ENCODE results near the gene INS. TPM values are rescaled to one million over a fixed set of nuclear protein-coding genes. Genes with fewer than 3 reads are reported as not detected.
A peak's percentile ranks its signal among the peaks of the same experiment; 100 is the strongest.

Gene INS
- total and polyA plus RNA-seq, 2 of the 13 experiments (the other 11 are each of a cell fraction or from before 2014, with no cell fraction given): not detected

- peak; percentile 24 for TF ChIP-seq NCOA5 (CRISPR knock-in tag; IDR thresholded peaks at IDR 0.05)
- TF ChIP-seq FOXP4 (CRISPR knock-in tag; IDR thresholded peaks at IDR 0.05): no peak
- TF ChIP-seq JUN (CRISPR knock-in tag; IDR thresholded peaks at IDR 0.05): no peak
- peak; percentile 27; the same call in 1 of the 2 replicates for TF ChIP-seq KDM2A (CRISPR knock-in tag; IDR thresholded peaks at IDR 0.05; ENCODE audit: borderline replicate concordance, low read depth)
- TF ChIP-seq SALL1 (CRISPR knock-in tag; IDR thresholded peaks at IDR 0.05): peak; percentile 37
- peak; percentile 89 for TF ChIP-seq HNRNPH1 (optimal IDR thresholded peaks at IDR 0.05; ENCODE audit: low read depth, low read length)
- no peak for TF ChIP-seq ZFP36L2 (CRISPR knock-in tag; IDR thresholded peaks at IDR 0.05)
- TF ChIP-seq ZNF75D (CRISPR knock-in tag; IDR thresholded peaks at IDR 0.05; ENCODE audit: borderline replicate concordance): no peak
- 0 out of 2 replicates have a peak, but pooled peaks have one; percentile 77 for TF ChIP-seq ZNF615 (CRISPR knock-in tag; IDR thresholded peaks at IDR 0.05; ENCODE audit: borderline replicate concordance)
- no peak for TF ChIP-seq NFYB (CRISPR knock-in tag; IDR thresholded peaks at IDR 0.05)
- TF ChIP-seq ZNF510 (CRISPR knock-in tag; IDR thresholded peaks at IDR 0.05; ENCODE audit: low read depth): 0 out of 2 replicates have a peak, but pooled peaks have one; percentile 23
- peak; percentile 23 for TF ChIP-seq IKZF4 (CRISPR knock-in tag; IDR thresholded peaks at IDR 0.05; ENCODE audit: borderline replicate concordance, low read depth, not compliant biosample characterization)
- no peak; the same call in 1 of the 2 replicates for TF ChIP-seq ZNF710 (CRISPR knock-in tag; IDR thresholded peaks at IDR 0.05; ENCODE audit: borderline replicate concordance)
- TF ChIP-seq ZNF776 (CRISPR knock-in tag; IDR thresholded peaks at IDR 0.05): no peak
- TF ChIP-seq ZFP41 (CRISPR knock-in tag; IDR thresholded peaks at IDR 0.05; ENCODE audit: borderline replicate concordance): no peak; the same call in 1 of the 2 replicates
- TF ChIP-seq SKIL (CRISPR knock-in tag; IDR thresholded peaks at IDR 0.05; ENCODE audit: borderline replicate concordance): peak; percentile 26; the same call in 1 of the 2 replicates
- TF ChIP-seq ZNF883 (CRISPR knock-in tag; IDR thresholded peaks at IDR 0.05; ENCODE audit: not compliant biosample characterization): peak; percentile 19
- no peak for TF ChIP-seq RFX1 (IDR thresholded peaks at IDR 0.05)
- TF ChIP-seq CHCHD3 (CRISPR knock-in tag; IDR thresholded peaks at IDR 0.05): no peak; the same call in 1 of the 2 replicates
- TF ChIP-seq FIP1L1 (IDR thresholded peaks at IDR 0.05; ENCODE audit: borderline replicate concordance, insufficient read depth, low read depth, low read length): no peak
- TF ChIP-seq RBM39 (IDR thresholded peaks at IDR 0.05; ENCODE audit: low read depth, low read length, poor library complexity, severe bottlenecking): peak; percentile 26
- peak; percentile 100 for TF ChIP-seq PAF1 (CRISPR knock-in tag; IDR thresholded peaks at IDR 0.05)
- TF ChIP-seq AGO2 (optimal IDR thresholded peaks at IDR 0.05; ENCODE audit: low read depth, low read length): peak; percentile 72
- TF ChIP-seq KLF13 (CRISPR knock-in tag; IDR thresholded peaks at IDR 0.05): no peak
These were observed 32.3 kb downstream of the INS start (continued) for GRCh38 chr11:2128511-2129307.

All from HepG2 (cell line).